Breast epithelium (tissue), 4 donors: ENCODE data around the gene RBM19. TPM values are rescaled to one million over a fixed set of nuclear protein-coding genes. Genes with fewer than 3 reads are reported as not detected.

Experiments used
- DNase-seq, 2 donors: peaks; one replicate each; pipeline ENCODE4 v3.0.0-alpha.2; 2019; ENCODE audit warnings: low spot score in 2 of 2
- H3K27ac ChIP-seq, 2 donors: fragments of 200-600 bp; sonication (generic) in 1 of 2; one replicate each; pipeline ENCODE4 v1.5.1; 2016 to 2019; ENCODE audit warnings: mild to moderate bottlenecking in 1 of 2
- H3K27me3 ChIP-seq, 2 donors: fragments of 200-600 bp; sonication (generic) in 1 of 2; one replicate each; pipeline versions ENCODE4 v1.5.1 to v1.6.0; 2017 to 2019; ENCODE audit warnings: control low read depth in 1 of 2, mild to moderate bottlenecking in 1 of 2
- H3K36me3 ChIP-seq: fragments of 200-600 bp; one replicate; pipeline ENCODE4 v1.5.1; 2019
- H3K4me1 ChIP-seq, 2 donors: fragments of 200-600 bp; sonication (generic); one replicate each; pipeline ENCODE4 v1.5.1; 2016 to 2019; ENCODE audit warnings: control low read depth in 1 of 2
- H3K4me3 ChIP-seq, 3 donors: fragments of 200-600 bp; sonication (generic); 1 replicate in 2 of 3; 2 replicates in 1 of 3; pipeline ENCODE4 v1.5.1; 2016 to 2019; ENCODE audit warnings: mild to moderate bottlenecking in 3 of 3, moderate library complexity in 2 of 3
- H3K9me3 ChIP-seq, 2 donors: fragments of 200-600 bp; sonication (generic) in 1 of 2; one replicate each; pipeline ENCODE4 v1.5.1; 2016 to 2019; ENCODE audit warnings: control low read depth in 1 of 2
- CTCF ChIP-seq, 3 donors: fragments of 450-650 bp; IDR thresholded peaks; one replicate each; pipeline ENCODE4 v1.5.1; 2016 to 2017; ENCODE audit warnings: antibody characterized with exemption in 3 of 3, mild to moderate bottlenecking in 3 of 3, moderate library complexity in 3 of 3
- POLR2A ChIP-seq: fragments of 450-650 bp; IDR thresholded peaks from one replicate; pipeline ENCODE4 v1.6.1; 2016; ENCODE audit warnings: antibody characterized with exemption, mild to moderate bottlenecking, moderate library complexity
- POLR2AphosphoS5 ChIP-seq, 3 donors: sonication (generic); formaldehyde crosslinking; IDR thresholded peaks; one replicate each; pipeline ENCODE4 v1.6.1; 2017; ENCODE audit warnings: antibody characterized with exemption in 3 of 3
- intact Hi-C: fragments of 100-400 bp; cut with DNase I; formaldehyde crosslinking; loops from one replicate; pipeline ENCODE4 v1.15.1; 2023; ENCODE audit warnings: low total_unique reads
- total RNA-seq, 3 donors: library from RNA; depleted of rRNA; stranded (reverse); fragments of >200 nt; gene quantifications; one replicate each; pipeline ENCODE4 v1.1.0, GENCODE V29; 2016

The RBM19 gene
- total RNA-seq, 3 donors from 2014 or later, result 28.8 to 43.3 (median 42.6) TPM

- no peaks in the 10 kb centered on the region for H3K27me3 ChIP-seq
- H3K36me3 ChIP-seq, result peaks cover 36% of the 10 kb centered on the region
- no peaks in the 10 kb centered on the region for H3K9me3 ChIP-seq
- DNase-seq, result no peak
- no peaks in the 10 kb centered on the region for H3K4me1 ChIP-seq
- TF ChIP-seq POLR2AphosphoS5 (IDR thresholded peaks at IDR 0.05) (no peak), CTCF (IDR thresholded peaks at IDR 0.05) (no peak), POLR2A (no peak)
- H3K4me3 ChIP-seq, result no peak overlapping the region
- no peak overlapping the region for H3K27ac ChIP-seq
- intact Hi-C loops, result loop anchor here (10.0 kb wide), 1 partner anchor 661 kb away; no protein-coding TSS in a partner anchor
These were observed 10.8 kb downstream of the RBM19 start for GRCh38 chr12:113955109-113955970.

GRCh38 chr12:113954547-113954946 is 11.6 kb downstream of the RBM19 start:
- no peaks in the 10 kb centered on the region for H3K4me1 ChIP-seq
- H3K4me3 ChIP-seq, result no peak overlapping the region
- no peaks in the 10 kb centered on the region for H3K27me3 ChIP-seq
- DNase-seq, result no peak
- peaks cover 31% of the 10 kb centered on the region for H3K36me3 ChIP-seq
- H3K9me3 ChIP-seq, result no peaks in the 10 kb centered on the region
- intact Hi-C loops, result loop anchor here (5.0 to 10.0 kb wide), 2 partner anchors 660 to 732 kb away; partner anchors contain the start of gene TPCN1
- no peak overlapping the region for H3K27ac ChIP-seq
- no peak for TF ChIP-seq CTCF (IDR thresholded peaks at IDR 0.05)
- no peak for TF ChIP-seq POLR2A
- no peak for TF ChIP-seq POLR2AphosphoS5 (IDR thresholded peaks at IDR 0.05)

- no peak for DNase-seq
- H3K27me3 ChIP-seq, result no peaks in the 10 kb centered on the region
- peaks cover 5% of the 10 kb centered on the region for H3K36me3 ChIP-seq
- intact Hi-C loops, result loop anchor here (5.0 to 10.0 kb wide), 2 partner anchors 656 to 729 kb away; partner anchors contain the start of gene TPCN1
- no peak overlapping the region for H3K27ac ChIP-seq
- H3K4me1 ChIP-seq, result no peaks in the 10 kb centered on the region
- no peak for TF ChIP-seq POLR2AphosphoS5 (IDR thresholded peaks at IDR 0.05)
- TF ChIP-seq POLR2A, result no peak
- no peak for TF ChIP-seq CTCF (IDR thresholded peaks at IDR 0.05)
- H3K9me3 ChIP-seq, result no peaks in the 10 kb centered on the region
- no peak overlapping the region for H3K4me3 ChIP-seq
These were observed 15.3 kb downstream of the RBM19 start for GRCh38 chr12:113950873-113951272.

- TF ChIP-seq POLR2A, result no peak
- no peak for TF ChIP-seq POLR2AphosphoS5 (IDR thresholded peaks at IDR 0.05)
- TF ChIP-seq CTCF (IDR thresholded peaks at IDR 0.05), result no peak
These were observed 16.5 kb downstream of the RBM19 start for GRCh38 chr12:113949321-113950305.

More at GRCh38 chr12:113949321-113950305, 16.5 kb downstream of the RBM19 start:
- Histone ChIP-seq H3K27me3 (no peaks in the 10 kb centered on the region), H3K9me3 (no peaks in the 10 kb centered on the region), H3K4me1 (no peaks in the 10 kb centered on the region), H3K4me3 (no peak overlapping the region), H3K27ac (no peak overlapping the region), H3K36me3 (no peaks in the 10 kb centered on the region)
- intact Hi-C loops, result loop anchor here (5.0 to 10.0 kb wide), 2 partner anchors 655 to 727 kb away; partner anchors contain the start of gene TPCN1
- no peak for DNase-seq
